Nucleus accumbens (tissue), 56 donors: Measurements from ENCODE around the gene CCDC136.

Source experiments
- DNase-seq, 56 donors: peaks; one replicate each; lab custom pipeline; 2025; lab: John Stamatoyannopoulos, UW

The CCDC136 gene

GRCh38 chr7:128858380-128859231, 66.8 kb downstream of the CCDC136 start:
- DNase-seq = no peak

- DNase-seq = no peak
These were observed 67.7 kb downstream of the CCDC136 start for GRCh38 chr7:128859232-128860157.

GRCh38 chr7:128860158-128861073, 68.6 kb downstream of the CCDC136 start:
- DNase-seq = no peak

GRCh38 chr7:128861957-128862570, 70.3 kb downstream of the CCDC136 start:
- DNase-seq = peak in 1 of 56 donors; percentile 41

- DNase-seq = peak; percentile 71 to 97 (median 94)
These were observed 71.0 kb downstream of the CCDC136 start, which contains the start of gene ATP6V1F for GRCh38 chr7:128862571-128863432. ATP6V1F (plus strand) TSS chr7:128862856; CDS start chr7:128862905, 49 bp downstream.

- peak in 3 of 56 donors; percentile 23 to 43 (median 34) for DNase-seq
These were observed 71.7 kb downstream of the CCDC136 start for GRCh38 chr7:128863433-128863989.

GRCh38 chr7:128865303-128865702, 73.5 kb downstream of the CCDC136 start:
- DNase-seq = no peak

GRCh38 chr7:128865996-128866877, 74.5 kb downstream of the CCDC136 start:
- no peak for DNase-seq

GRCh38 chr7:128867241-128867640, 75.5 kb downstream of the CCDC136 start:
- no peak for DNase-seq

- DNase-seq = no peak
These were observed 76.3 kb downstream of the CCDC136 start for GRCh38 chr7:128867842-128868623.

- no peak for DNase-seq
These were observed 76.9 kb downstream of the CCDC136 start for GRCh38 chr7:128868624-128869137.

- DNase-seq = peak in 37 of 56 donors; percentile 4 to 79 (median 22)
These were observed 77.6 kb downstream of the CCDC136 start for GRCh38 chr7:128869138-128869943.

GRCh38 chr7:128869944-128870285, 78.1 kb downstream of the CCDC136 start:
- peak in 2 of 56 donors; percentile 27 to 30 for DNase-seq

GRCh38 chr7:128871050-128871449, 79.3 kb downstream of the CCDC136 start:
- no peak for DNase-seq
